GM12873 (cell line): ENCODE measurements around the gene TNNC1.

Experiments
- CTCF ChIP-seq: IDR thresholded peaks from 2 replicates; pipeline ENCODE4 v1.5.1; 2012; ENCODE audit warnings: low read depth, mild to moderate bottlenecking, moderate library complexity, low read length, control low read depth; ENCODE audit not compliant: insufficient read depth; ENCODE audit errors: missing control alignments

TNNC1 gene

GRCh38 chr3:52403271-52403841 is 50.5 kb downstream of the TNNC1 start:
- TF ChIP-seq CTCF = no peak

GRCh38 chr3:52402706-52403270 is 51.1 kb downstream of the TNNC1 start:
- no peak for TF ChIP-seq CTCF

GRCh38 chr3:52402101-52402521 is 51.7 kb downstream of the TNNC1 start:
- TF ChIP-seq CTCF = no peak

GRCh38 chr3:52401551-52401950 is 52.3 kb downstream of the TNNC1 start:
- no peak for TF ChIP-seq CTCF
